ENCODE measurements around the gene SYTL2.

DNA sequence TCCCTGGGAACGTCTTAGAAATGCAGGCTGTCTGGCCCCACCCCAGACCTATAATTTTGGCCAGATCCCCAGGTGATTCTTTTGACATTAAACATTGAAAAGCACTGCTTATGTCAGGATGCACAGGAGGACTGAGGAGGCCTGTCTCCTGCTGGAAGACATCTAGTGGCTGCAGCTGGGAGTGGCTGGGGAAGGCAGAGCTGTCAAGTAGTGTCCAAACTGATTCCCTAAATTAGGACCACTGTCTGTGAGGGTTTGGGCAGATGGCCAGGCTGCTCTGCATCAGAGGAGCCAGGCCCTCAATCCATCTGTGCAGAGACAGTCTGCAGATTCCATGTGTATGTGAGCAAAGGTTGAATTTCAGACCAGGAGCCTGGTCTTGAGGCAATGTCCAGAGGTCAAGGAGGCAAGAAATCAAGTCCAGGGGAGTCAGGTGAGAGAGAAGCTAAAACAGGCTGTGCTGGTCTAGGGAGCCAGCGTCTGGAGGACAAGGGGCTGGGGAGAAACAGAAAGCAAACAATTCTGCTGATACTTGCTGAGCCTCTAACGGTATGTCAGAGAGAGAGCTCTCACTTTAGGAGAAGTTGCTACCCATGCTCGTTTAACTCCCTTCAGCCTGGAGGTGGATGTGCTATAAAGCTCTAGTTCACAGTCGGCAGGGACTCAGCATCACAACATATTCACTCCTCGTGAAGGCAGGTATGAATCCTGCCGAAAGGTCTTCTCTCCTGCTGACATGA lies 15.3 kb upstream of the SYTL2 start:
- TF ChIP-seq, protein P1, sequence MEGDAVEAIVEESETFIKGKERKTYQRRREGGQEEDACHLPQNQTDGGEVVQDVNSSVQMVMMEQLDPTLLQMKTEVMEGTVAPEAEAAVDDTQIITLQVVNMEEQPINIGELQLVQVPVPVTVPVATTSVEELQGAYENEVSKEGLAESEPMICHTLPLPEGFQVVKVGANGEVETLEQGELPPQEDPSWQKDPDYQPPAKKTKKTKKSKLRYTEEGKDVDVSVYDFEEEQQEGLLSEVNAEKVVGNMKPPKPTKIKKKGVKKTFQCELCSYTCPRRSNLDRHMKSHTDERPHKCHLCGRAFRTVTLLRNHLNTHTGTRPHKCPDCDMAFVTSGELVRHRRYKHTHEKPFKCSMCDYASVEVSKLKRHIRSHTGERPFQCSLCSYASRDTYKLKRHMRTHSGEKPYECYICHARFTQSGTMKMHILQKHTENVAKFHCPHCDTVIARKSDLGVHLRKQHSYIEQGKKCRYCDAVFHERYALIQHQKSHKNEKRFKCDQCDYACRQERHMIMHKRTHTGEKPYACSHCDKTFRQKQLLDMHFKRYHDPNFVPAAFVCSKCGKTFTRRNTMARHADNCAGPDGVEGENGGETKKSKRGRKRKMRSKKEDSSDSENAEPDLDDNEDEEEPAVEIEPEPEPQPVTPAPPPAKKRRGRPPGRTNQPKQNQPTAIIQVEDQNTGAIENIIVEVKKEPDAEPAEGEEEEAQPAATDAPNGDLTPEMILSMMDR (IDR thresholded peaks at IDR 0.05): peak; percentile 41 to 57 (median 54)
- TF ChIP-seq POLR2A (IDR thresholded peaks at IDR 0.05): no peak
